ENCODE results near the gene UGCG.

DNA sequence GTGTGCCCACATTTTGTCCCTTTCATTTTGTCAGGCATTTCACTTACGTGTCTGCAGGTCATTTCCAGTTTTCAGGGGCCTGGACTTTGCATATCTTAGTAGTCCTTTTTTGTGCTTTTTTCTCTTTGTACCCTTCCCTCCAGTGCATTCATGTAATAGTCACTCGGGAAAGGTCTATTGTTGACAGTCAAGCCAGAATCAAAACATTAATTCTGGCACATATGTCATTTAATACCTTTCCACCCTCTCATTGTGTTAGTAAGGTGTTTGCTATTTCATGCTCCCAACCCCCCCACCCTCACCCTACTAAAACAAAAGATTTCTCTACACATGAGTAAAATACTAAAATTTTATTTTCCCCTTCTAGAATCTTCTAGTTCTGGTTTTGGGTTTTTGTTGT, 42.7 kb downstream of the UGCG start:
- no peak for TF ChIP-seq RFX5 (IDR thresholded peaks at IDR 0.05; ENCODE audit: borderline replicate concordance, low read depth, low read length)
- no peak for TF ChIP-seq POLR2AphosphoS5 (IDR thresholded peaks at IDR 0.05; ENCODE audit: low read depth, low read length)
- no peak for TF ChIP-seq CTCF (IDR thresholded peaks at IDR 0.05; ENCODE audit: control extremely low read depth in 1 of 3, insufficient read depth in 1 of 3, low read depth in 1 of 3, low read length in 3 of 3)
- no peak for TF ChIP-seq RBBP5 (IDR thresholded peaks at IDR 0.05; ENCODE audit: borderline replicate concordance, low read depth, low read length)
- no peak for TF ChIP-seq EP300 (IDR thresholded peaks at IDR 0.05; ENCODE audit: borderline replicate concordance in 1 of 2, low read depth in 2 of 2, low read length in 2 of 2)
- no peak for TF ChIP-seq POLR2A (IDR thresholded peaks at IDR 0.05; ENCODE audit: control extremely low read depth in 1 of 2, low read depth in 2 of 2, low read length in 2 of 2)
- TF ChIP-seq JUN (IDR thresholded peaks at IDR 0.05; ENCODE audit: low read depth, low read length) = no peak
- no peak for TF ChIP-seq KDM5A (IDR thresholded peaks at IDR 0.05; ENCODE audit: low read length)
- TF ChIP-seq SRF (IDR thresholded peaks at IDR 0.05; ENCODE audit: low read depth, low read length) = no peak
- TF ChIP-seq TEAD4 (IDR thresholded peaks at IDR 0.05; ENCODE audit: low read depth, low read length) = no peak

Data from H1 (cell line).